ENCODE measurements around the gene CACHD1.

- TF ChIP-seq POLR2A (IDR thresholded peaks at IDR 0.05), result no peak
- no peak for TF ChIP-seq CTCF (IDR thresholded peaks at IDR 0.05)
- TF ChIP-seq EP300 (IDR thresholded peaks at IDR 0.05), result no peak
These were observed 34.9 kb upstream of the CACHD1 start for GRCh38 chr1:64435000-64435399.

Data from gastroesophageal sphincter (tissue), 3 donors.